ENCODE measurements around the gene SGTA. TPM values are rescaled to one million over a fixed set of nuclear protein-coding genes. Genes with fewer than 3 reads are reported as not detected.
"Not testable (repeated sequence)": the region's sequence is repeated elsewhere in the genome, so short reads cannot be mapped to it uniquely, and the experiment has no call there.

The SGTA gene
- total and polyA plus RNA-seq, 12 donors, result 28.2 to 104 (median 54.9) TPM

DNA sequence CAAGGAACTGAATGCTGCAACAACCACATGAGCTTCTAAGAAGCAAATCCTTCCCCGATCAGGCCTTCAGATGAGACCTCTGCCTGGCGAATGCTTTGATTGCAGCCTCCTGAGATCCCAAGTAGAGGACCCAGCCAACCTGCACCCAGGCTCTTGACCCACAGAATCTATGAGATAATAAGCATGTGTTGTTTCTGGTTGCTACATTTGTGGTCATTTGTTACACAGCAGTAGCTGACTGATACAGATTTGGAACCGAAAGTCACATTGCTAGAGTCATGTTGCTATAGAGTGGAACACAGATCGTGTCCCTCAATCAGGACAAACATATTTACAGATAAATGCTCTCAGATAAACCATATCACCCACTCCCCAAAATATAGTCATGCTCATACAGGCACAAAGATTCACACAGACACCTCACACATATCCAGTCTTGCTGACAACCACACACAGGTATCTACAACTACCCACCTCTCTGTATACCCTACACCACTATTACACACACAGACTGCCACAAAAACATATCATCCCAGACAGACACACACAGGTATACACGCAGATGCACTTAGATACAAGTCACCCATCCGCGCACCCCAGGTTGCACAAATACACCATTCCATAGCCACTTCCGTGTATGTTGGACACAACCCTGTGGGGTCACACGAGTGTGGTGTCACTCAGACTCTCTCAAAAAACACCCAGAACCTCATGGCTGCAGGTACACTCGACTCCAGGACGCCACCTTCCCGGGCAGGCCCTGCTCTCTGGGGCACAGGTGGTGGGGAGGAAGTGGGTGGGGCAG is 67.4 kb downstream of the SGTA start:
- peaks cover 0 to 9% of the 10 kb centered on the region in 2 donors for H3K4me1 ChIP-seq (replicated peaks in 1 of 2)
- no peak for TF ChIP-seq POLR2A (IDR thresholded peaks at IDR 0.05)
- TF ChIP-seq, protein P1, sequence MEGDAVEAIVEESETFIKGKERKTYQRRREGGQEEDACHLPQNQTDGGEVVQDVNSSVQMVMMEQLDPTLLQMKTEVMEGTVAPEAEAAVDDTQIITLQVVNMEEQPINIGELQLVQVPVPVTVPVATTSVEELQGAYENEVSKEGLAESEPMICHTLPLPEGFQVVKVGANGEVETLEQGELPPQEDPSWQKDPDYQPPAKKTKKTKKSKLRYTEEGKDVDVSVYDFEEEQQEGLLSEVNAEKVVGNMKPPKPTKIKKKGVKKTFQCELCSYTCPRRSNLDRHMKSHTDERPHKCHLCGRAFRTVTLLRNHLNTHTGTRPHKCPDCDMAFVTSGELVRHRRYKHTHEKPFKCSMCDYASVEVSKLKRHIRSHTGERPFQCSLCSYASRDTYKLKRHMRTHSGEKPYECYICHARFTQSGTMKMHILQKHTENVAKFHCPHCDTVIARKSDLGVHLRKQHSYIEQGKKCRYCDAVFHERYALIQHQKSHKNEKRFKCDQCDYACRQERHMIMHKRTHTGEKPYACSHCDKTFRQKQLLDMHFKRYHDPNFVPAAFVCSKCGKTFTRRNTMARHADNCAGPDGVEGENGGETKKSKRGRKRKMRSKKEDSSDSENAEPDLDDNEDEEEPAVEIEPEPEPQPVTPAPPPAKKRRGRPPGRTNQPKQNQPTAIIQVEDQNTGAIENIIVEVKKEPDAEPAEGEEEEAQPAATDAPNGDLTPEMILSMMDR (IDR thresholded peaks at IDR 0.05), result no peak
- no peak overlapping the region for H3K4me3 ChIP-seq
- no peaks in the 10 kb centered on the region for H3K36me3 ChIP-seq (replicated peaks in 1 of 2)
- 90 to 96% (median 93%) methylated on average over 8 to 12 of the region's 12 CpGs for WGBS, 4 donors
- no peak overlapping the region for H3K27ac ChIP-seq
- no peak for DNase-seq
- H3K27me3 ChIP-seq, result no peaks in the 10 kb centered on the region
- H3K9me3 ChIP-seq (replicated peaks in 1 of 3), result no peaks in the 10 kb centered on the region
- intact Hi-C loops (cut with DNase I), result no loop called here

DNA sequence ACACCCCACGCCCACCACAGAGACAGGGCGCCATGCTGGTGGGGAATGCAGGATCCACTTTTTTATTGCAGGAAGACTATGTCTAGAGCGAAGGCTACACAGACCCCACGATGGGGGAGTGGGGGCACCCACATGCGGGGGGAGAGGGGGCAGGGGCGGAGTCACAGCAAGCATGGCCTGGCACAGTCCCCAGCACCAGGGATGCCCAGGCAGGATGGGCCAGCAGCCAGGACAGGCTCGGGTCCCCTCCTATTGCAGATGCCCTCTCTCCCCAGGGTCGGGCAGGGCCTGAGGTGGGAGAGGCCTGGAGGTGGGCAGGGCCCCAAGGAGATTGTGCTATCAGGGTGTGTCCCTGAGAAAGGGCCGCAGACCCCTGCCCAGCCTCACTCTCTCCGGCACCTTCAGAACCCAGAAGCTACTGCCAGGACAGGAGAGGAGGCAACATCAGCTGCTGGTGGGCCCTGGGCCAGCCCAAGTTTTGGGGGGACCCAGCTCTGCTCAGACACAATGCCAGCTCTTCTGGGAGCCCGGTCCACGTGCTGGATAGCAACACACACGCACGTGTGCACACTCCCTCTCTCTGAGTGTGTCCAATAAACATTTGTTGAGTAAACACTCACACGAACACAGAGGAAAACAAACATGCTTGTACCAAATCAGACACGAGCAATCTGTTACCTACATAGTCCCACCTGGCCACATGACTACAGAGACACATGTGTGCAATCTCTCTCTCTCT is 68.4 kb downstream of the SGTA start:
- Histone ChIP-seq H3K4me1 (replicated peaks in 1 of 2) (no peaks in the 10 kb centered on the region), H3K27ac (no peak overlapping the region), H3K36me3 (replicated peaks in 1 of 2) (no peaks in the 10 kb centered on the region), H3K27me3 (no peaks in the 10 kb centered on the region), H3K9me3 (replicated peaks in 1 of 3) (no peaks in the 10 kb centered on the region), H3K4me3 (no peak overlapping the region)
- 82 to 92% (median 90%) methylated on average over 8 to 16 of the region's 16 CpGs for WGBS, 4 donors
- TF ChIP-seq, protein P1 (IDR thresholded peaks at IDR 0.05), result no peak
- TF ChIP-seq POLR2A (IDR thresholded peaks at IDR 0.05), result no peak
- intact Hi-C loops (cut with DNase I), result no loop called here
- DNase-seq, result no peak

DNA sequence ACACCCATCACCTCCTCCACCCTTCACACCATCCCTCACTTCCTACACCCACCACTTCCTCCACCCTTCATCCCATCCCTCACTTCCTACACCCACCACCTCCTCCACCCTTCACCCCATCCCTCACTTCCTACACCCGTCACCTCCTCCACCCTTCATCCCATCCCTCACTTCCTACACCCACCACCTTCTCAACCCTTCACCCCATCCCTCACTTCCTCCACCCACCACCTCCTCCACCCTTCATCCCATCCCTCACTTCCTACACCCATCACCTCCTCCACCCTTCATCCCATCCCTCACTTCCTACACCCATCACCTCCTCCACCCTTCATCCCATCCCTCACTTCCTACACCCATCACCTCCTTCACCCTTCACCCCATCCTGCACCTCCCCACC is 69.0 kb downstream of the SGTA start:
- 63 to 92% (median 88%) methylated on average over 1 of the region's 1 CpG; no CpG with 5 or more reads in 1 of the 4 donors for WGBS, 4 donors
- not testable (repeated sequence) for H3K36me3 ChIP-seq (replicated peaks in 1 of 2)

DNA sequence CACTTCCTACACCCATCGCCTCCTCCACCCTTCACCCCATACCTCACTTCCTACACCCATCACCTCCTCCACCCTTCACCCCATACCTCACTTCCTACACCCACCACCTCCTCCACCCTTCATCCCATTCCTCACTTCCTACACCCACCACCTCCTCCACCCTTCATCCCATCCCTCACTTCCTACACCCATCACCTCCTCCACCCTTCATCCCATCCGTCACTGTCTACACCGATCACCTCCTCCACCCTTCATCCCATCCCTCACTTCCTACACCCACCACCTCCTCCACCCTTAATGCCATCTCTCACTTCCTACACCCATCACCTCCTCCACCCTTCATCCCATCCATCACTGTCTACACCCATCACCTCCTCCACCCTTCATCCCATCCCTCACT is 69.9 kb downstream of the SGTA start:
- H3K4me1 ChIP-seq (replicated peaks in 1 of 2), result not testable (repeated sequence)

More for the DNA sequence above, 69.0 kb downstream of the SGTA start:
- H3K27ac ChIP-seq; intact Hi-C loops (cut with DNase I); H3K4me1 ChIP-seq (replicated peaks in 1 of 2); H3K9me3 ChIP-seq (replicated peaks in 1 of 3); DNase-seq; H3K27me3 ChIP-seq; H3K4me3 ChIP-seq: not testable (repeated sequence)

DNA sequence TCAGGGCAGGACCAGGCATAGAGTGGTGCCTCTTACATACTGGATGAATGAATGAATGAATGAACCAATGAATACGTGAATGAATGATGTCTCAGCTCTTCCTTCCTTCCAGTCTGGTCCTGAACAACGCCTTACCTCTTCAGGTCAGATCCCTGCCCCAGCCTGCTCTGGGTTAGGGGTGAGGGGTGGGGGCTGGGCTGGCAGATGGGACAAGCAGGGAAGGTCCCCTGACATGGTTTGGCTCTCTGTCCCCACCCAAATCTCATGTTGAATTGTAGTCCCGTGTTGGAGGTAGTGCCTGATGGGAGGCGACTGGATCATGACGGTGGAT is 71.2 kb downstream of the SGTA start:
- WGBS, 4 donors, result 53 to 79% (median 71%) methylated on average over 4 to 5 of the region's 5 CpGs
- H3K27ac ChIP-seq, result no peak overlapping the region
- no peaks in the 10 kb centered on the region for H3K4me1 ChIP-seq (replicated peaks in 1 of 2)
- no peaks in the 10 kb centered on the region for H3K27me3 ChIP-seq
- no peaks in the 10 kb centered on the region for H3K9me3 ChIP-seq (replicated peaks in 1 of 3)
- no peak for DNase-seq
- no peaks in the 10 kb centered on the region for H3K36me3 ChIP-seq (replicated peaks in 1 of 2)
- TF ChIP-seq POLR2A (IDR thresholded peaks at IDR 0.05), result no peak
- TF ChIP-seq, protein P1 (IDR thresholded peaks at IDR 0.05), result no peak
- H3K4me3 ChIP-seq, result no peak overlapping the region
- intact Hi-C loops (cut with DNase I), result no loop called here

More for the DNA sequence above, 69.9 kb downstream of the SGTA start:
- WGBS, 4 donors, result 89 to 94% (median 94%) methylated on average over 3 of the region's 3 CpGs
- H3K4me3 ChIP-seq; H3K27ac ChIP-seq; H3K27me3 ChIP-seq; H3K9me3 ChIP-seq (replicated peaks in 1 of 3); H3K36me3 ChIP-seq (replicated peaks in 1 of 2); DNase-seq; intact Hi-C loops (cut with DNase I): not testable (repeated sequence)
